HG03460 (cell line): Measurements from ENCODE around the gene VPS39.

Experiments
- ATAC-seq: cut with Tn5 transposase; IDR thresholded peaks from one replicate; pipeline ENCODE4 v1.9.1; 2021; ENCODE audit not compliant: unreplicated experiment

Gene VPS39

DNA sequence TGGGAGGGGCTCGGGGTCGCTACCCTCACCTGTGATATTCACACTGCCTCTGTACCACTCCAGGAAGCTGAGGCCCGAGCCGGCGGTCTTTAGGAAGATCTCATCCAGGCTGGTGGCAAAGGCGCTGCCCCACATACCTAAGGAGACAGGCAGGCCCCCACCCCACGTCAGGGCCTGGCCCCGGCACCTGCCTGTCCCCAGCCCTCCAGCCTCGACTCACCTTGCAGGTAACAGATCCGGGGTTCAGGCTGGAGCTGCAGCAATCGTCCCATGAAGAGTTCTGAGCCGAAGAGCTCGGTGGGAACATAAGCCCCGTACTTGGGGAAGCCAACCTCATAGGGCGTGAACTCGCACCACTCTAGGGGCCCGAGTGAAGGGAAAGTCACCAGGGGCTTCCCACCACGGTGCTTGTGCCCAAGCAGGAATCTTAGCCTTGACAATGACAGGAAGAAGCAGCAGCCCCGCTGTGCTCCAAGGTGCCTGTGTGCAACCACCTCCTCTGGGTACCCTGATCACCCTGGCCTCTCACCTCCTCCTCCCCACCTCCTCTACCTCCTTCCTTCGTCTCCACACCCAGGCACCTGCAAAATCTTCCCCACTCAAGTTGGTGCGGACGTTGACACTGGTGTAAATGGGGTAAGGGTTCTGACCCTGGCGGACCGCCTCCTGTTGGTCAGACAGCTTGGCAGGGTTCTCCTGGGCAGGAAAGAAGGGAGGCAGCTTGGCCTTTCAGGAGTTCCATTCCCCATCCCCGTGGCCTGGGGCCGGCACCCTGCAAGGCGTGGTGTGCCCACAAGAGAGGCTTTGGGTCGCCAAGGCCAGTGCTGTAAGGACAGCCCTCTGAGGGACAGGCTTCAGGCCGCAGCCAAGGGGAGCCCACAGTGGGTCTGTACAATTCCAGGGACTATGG, 62.3 kb downstream of the VPS39 start:
- no peak for ATAC-seq

DNA sequence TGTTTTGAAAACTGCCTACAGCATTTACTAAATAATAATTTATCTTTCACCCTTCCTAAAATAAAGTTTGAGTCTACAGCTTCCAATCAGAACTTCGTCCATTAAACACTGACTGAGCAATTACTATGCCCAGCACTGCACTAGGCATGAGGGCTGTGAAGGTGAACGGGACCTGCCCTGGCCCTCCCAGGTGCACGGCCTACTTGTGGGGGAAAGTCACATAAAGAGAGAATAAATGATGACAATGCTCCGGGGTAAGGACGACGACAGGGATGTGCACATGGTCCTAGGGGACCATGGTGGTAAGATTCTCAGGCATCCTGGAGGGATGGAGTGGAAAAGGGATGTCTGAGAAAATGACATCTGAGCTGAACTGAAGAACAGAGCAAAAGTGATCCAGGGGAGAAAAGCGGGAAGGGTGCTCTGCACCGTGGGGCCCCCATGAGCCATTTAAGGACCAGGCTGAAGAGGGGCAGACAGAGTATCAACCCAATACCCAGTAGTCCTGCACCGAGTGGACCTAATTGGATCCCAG, 63.2 kb downstream of the VPS39 start:
- ATAC-seq: no peak

DNA sequence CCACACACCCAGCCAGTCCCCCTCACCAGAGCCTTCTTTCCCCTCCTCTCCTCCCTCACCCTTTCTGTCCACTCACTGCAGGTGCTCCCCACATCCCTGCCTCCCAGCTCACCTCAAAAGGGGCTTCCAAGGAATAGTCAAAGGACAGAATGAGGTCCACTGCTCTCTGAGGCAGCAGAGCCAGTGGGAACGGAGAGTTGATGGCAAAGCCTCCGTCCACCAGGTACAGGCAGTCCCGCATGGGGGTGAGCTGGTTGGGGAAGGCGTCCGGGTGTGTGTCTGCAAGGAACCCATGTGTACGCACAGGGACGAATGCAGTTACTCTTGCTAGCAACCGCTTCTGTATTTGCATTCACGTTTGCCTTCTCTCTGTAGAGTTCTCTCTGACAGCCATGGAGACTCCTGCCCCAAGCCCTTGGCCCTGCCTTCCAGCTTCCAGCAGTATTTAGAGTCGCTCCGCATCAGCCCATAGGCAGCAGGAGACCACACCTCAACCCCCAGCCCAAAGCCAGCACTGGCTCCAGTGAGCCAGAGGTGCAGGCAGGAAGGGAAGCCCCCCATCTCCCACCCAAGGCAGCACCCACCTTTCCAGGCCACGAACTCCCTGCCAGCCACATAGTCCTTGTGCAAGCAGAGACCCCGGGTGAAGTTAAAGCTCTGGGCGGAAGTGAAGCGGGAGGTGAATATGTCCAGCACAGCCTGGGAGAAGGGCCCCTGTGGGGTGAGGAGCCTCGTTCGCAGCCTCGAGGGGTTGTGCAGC, 64.1 kb downstream of the VPS39 start:
- ATAC-seq: no peak

DNA sequence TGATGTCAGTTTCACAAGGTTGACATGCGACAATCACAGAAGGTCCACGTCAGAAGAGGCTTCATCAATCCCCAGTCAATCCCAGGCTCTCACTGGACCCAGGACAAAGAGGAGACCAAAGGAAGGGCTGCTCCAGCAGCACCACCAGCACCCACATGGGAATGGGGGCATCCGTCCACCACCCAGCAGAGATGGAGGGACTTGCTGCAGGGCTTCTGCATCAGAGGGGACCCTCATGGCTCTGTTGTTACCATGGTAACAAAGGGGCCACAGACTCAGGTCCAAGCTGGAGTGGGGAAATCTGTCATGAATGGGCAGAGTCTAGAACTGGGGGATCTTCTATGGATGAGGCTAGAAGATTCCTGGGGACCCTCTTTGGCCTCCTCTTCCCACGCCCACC, 64.7 kb downstream of the VPS39 start:
- ATAC-seq: no peak

DNA sequence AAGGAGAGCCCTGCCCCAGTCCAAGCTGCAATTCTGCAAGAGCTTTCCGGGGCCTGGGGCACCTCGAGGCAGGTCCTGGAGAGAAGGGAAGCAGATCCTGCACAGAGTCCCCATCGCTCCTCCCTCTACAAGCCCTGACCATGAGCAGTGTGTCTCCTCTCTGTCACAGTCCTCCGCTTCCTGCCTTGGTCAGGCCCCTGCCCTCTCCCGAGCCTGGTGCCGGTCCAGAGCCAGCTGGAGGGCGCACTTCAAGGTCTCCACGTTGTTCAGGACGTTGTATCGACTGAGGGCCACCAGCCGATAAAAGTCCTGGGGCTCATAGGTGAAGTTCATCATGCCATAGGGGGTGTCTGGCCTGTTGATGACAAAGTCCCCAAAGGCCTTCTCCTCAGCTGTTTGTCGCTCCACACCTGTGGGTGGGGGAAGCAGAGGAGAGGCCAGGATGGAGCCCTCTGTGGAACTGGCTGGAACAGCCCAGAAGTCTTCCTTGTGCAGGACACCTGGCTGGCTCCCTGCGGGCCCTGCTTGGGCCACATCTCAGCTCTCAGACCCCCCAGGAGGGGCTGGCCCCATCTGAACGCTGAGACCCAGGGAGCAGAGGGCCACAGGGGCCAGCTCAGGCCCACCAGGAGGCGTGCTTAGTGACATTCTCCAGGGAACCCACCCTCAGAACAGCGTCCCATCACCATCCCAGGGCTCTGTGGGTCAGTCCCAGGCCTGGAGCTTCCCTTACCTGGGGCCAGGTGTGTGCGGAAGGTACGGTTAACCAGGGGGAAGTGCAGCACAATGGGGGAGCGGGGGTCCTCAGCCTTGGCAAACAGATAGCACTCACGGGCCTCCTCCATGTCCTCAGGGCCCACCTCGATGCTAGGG, 66.1 kb downstream of the VPS39 start:
- ATAC-seq: no peak

DNA sequence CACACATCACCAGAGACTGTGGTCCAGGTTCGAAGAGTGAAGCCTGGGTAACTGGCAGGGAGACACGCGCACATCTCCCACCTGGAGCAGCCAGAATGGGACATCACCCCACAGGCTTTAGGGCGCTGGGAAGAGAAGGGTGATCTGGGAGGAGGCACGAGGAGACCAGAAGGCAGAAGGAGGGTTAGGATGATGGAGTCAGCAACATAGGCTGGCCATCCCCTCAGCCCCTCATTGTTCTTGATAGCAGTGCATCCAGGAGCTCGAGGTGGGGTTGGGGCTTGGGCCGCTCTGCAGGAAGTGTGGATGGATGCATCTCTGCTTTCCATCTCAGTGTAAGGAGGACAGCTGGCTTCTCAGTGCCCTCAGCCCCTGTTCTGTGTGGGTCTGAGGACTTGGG, 66.9 kb downstream of the VPS39 start:
- no peak for ATAC-seq

DNA sequence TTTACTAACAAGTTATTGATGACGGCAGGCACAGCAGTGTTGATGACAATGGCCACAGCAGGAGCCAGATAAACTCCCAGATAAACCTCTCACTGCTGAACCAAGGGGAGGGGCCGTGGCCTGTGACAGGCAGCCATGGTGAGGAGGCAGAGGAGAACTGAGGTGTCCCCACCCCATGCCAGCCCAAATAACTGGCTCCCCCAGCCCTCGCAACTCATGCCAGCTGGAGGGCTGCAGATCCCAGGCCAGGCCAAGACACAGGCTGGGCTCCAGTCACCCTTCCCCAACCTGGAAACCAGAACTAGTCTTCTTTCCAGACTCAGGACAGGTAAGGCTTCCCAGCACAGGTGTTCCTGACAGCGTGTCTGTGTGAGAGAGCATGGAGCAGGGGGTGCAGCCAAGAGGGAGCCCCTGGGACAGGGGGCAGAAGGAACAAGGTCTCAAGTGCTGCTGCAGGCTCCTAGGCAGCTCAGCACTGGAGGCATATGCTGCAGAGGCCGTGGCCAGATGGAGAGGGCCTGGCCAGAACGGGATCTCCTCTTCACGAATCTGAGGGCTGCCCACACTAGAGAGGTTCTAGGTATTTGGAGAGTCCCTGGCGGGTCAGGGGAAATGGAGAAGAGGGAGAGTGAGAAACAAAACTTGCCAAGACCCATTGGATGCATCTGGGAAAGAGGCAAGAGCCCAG, 67.6 kb downstream of the VPS39 start:
- ATAC-seq: no peak

DNA sequence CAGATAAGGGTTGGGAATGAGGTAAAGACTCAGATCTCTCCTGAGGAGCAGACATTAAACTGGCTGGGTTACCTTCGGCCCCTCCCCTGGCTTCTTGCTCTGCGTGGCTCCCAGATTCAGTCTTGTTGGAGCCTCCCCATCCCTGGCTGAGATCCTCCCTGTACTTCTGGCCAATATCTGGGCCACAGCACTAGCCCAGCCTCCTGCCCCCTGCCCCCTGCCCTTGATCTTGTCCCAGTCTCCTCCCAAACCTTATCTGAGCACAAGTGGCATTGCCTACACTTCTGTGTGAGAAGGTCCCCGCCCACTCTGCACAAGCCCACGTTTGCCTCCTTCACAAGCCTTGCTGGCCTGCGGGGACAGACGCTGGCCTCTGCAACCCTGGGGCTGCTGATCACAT, 68.5 kb downstream of the VPS39 start:
- no peak for ATAC-seq

DNA sequence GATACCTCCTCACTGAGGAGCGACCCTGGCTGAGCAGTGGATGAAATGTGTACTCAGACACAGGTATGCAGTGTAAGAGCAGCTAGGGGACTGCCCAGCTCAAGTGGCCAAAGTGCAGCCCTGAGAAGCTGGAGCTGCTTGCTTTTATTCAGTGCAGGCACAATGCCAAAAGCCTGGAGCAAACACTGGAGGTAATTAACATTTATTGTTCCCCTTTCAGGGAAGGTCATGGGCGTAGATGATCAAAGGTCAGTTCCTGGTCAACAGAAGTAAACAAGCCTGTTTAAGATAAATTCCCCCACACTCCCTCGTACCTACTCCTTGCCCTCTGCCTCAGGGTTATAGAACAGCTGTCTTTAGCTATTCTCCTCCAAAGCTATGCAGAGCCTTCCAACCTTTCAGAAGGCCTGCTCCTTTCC, 69.1 kb downstream of the VPS39 start:
- no peak for ATAC-seq

DNA sequence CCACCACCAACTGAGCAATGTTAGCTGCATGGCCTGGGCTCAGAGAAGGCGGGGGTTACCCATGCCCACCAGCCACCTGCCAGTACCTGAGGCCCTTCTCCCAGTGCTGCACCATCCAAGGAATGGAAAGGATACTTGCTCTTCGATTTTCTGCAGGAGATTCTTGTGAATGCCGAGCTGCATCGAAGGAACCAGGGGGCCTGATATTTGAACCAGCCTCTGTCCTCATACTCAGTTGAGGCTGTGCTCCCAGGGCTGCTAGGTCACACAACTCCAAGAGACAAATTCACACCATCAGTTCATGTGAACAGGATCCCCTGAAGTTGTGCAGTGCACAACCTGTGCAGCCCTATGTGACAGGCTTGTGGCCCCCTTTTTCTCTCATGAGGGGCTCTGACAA, 69.7 kb downstream of the VPS39 start:
- ATAC-seq: no peak

DNA sequence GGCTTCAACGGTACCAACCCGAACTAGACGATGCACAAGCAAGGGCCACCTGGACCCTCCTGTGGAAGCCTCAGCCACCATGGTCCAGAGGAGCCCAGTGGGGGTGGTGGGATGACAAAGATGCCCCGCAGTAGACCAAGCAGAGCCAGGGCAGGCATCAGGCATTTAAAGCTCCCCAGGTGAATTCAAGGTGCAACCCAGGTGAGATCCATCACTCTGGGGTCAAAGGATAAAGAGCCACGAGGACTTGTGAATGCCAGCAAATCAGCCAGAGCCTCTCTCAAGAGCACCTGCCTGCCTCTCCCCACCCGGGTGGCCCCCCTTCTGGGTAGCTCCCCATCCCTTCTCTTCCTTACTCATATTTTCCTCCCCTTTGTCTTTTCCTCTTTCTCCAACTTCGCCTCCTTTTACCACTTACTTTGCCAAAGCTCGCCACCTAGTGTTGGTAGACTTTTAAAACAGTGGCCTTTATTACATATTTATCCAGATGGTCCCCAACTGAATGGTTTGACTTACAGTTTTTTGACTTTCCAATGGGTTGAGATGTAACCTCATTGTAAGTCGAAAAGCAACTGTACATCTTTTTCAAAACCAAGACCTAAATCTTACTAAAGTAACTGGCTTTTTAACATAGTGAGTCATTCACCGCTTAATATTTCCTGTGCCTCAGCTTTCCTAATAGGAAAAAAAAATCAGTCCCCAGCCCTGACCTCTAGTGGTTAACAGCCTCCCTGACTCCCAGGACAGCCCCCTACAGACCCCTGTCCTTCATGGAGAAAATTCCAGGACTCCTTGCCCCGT, 70.4 kb downstream of the VPS39 start:
- ATAC-seq: no peak

DNA sequence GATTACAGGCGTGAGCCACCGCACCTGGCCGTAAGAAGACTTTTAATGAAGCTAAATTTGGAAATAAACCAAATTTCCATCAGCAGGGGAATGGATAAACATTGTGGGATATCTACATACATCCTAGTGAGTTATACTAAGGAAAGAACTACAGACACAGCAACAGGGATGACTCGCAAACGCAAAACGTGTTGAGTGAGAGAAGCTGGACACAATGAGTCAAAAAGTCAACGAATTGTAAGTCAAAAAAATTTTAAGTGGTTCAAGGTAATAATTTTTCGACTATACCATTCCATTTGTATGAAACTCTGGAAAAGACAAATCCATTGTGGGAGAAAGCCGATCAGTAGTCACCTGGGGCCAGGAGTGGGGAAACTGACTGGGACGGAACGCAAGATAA, 71.6 kb downstream of the VPS39 start:
- ATAC-seq: no peak

DNA sequence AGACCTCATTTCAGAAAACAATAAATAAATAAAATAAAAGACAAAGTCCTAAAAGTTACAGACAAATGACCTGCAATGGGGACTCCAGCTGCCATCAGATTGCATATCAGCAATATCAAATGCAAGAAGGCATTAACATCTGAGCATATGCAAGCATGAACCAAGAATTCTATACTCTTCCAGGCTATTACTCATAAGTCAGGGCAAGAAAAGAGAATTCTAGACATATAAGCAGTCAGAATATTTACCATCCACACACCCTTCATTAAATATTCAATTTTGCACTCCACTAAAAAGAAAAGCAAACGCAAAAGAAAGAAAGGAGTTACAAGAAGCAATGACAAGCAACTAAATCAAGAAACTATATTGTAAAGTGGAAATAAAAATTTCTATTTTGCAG, 72.8 kb downstream of the VPS39 start:
- no peak for ATAC-seq

DNA sequence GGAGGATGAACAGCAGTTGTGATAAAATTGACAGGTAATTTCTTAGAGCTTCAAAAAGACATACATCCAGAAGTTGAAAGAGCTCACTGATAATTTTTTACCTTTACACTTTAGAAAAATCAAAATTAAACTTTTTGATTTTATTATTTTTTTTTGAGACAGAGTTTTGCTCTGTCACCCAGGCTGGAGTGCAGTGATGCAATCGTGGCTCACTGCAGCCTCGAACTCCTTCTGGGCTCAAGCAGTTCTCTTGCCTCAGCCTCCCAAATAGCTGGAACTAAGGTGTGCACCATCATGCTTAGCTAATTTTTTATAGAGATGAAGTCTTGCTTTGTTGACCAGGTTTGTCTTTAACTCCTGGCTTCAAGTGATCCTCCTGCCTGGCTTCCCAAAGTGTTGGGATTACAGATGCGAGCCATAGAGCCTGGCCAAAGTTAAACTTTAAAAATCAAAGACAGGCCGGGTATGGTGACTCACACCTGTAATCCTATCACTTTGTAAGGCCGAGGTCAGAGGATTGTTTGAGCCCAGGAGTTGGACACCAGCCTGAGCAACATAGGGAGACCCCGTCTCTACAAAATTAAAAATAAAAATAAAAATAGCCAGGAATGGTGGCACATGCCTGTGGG, 73.4 kb downstream of the VPS39 start:
- ATAC-seq: no peak

DNA sequence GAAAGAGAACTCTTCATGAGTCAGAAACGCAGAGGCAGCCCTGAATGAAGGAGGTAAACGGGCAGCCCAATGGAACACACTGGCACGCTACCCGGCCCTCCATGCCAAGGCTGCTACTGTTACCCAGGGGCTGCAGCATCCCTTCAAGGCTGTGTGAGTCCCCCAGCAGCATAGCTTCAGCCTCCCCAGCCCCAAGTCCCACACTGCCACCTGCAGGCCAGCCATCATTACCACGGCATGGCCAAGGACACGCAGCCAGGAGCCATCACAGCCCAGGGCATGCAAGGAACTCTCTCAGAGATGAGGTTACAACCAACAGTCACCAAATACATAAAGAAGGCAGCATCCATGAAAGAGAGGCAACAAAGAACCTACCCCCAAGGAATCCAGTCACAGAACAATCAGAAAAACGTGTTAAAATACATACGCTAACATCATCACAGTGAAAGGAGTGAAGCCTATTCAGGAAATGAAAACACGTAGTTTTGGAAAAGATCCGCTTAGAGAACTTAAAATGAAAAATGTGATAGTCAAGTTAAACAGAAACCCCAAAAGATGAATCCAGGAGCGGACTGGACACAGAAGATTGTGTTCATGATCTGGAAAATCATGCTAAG, 74.1 kb downstream of the VPS39 start:
- no peak for ATAC-seq

DNA sequence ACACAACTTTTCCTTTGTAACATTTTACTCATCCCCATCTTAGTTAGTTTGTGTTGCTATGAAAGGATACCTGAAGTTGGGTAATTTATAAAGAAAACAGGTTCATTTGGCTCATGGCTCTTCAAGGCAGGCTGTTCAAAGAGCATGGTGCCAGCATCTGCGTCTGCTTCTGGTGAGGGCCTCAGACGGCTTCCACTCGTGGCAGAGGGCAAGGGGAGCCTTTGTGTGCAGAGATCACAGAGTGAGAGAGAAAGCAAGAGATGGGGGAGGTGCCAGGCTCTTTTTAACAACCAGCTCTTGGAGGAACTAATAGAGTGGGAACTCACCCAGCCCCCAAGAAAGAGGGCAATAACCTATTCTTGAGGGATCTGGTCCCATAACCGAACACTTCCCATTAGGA, 74.7 kb downstream of the VPS39 start:
- no peak for ATAC-seq

DNA sequence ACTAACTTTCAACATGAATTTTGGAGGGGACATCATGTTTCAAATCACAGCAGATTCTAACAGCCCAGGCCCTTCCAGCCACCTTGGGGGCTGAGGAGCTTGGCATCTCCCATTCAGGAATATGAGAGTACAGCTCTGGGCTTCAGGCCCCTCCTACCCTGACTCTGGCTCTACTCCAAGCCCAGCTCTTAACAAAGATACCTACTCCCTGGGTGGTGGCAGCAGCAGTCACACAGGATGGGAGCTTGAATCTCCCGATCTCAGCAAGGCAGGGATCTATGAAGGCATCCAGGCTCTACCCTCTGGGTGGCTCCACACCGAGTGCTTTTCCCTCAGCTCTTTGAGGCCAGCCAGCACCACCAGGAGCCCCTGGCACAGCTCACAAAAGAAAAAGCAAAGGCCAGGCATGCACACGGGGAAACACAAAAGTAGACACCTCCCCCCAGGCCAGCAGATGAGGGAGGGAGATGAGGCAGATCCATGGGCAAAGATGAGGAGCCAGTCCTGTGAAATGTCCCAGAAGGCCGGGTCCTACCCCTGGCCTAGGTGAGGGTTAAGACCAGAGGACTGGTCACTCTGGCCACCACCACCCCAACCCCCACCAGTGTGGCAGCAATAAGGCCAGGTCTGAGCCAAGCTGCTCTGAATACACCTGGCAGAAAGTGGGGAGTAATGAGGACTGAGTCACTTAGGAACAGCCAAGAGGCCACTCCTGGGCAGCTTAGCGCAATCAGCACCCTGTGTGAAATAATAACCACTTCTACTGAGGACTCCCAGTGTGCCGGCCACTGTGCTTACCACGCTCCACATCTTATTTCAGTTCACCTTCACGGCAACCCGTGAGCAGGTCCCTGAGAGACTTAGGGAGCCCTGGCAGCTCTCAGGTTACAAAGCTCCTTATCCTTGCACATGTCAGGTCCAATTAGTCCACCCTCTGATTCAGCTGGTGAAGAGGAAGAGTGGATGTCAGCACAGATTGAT, 76.0 kb downstream of the VPS39 start:
- ATAC-seq: no peak

DNA sequence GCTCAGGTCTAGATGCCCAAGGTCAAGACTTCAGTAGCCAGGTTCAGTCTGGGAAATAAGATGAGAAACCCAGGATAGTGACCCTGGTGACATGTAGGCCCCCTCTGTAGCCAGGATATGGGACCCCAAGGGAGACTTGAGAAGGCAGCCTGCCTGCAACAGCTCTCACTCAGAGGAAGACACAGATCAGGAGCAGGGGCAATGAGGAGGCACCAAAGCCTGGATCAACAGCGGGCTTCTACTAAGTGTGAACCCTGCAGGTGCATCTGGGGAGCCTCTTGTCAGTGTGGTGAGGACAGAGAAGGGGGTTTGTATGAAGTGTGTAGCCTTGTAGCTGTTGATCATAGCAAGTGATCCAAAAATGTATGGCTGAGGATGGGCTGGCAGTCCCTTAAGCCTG, 77.1 kb downstream of the VPS39 start:
- no peak for ATAC-seq
